Naive thymus-derived CD8-positive, alpha-beta T cell (primary cell): ENCODE measurements around the gene CFAP20DC. TPM values are rescaled to one million over a fixed set of nuclear protein-coding genes. Genes with fewer than 3 reads are reported as not detected.
"Not testable (repeated sequence)": the region's sequence is repeated elsewhere in the genome, so short reads cannot be mapped to it uniquely, and the experiment has no call there.

Experiments
- ATAC-seq, 2 donors: fragments of 150-1000 bp; cut with Tn5 transposase in 1 of 2; sonication (Bioruptor Pico), chemical (Tn5 transposase) in 1 of 2; 1 replicate in 1 of 2; 2 replicates in 1 of 2; pipeline ENCODE4 v1.10.0; 2021; ENCODE audit warnings: mild to moderate bottlenecking in 2 of 2, moderate library complexity in 2 of 2
- POLR2A ChIA-PET: fragments of 350-600 bp; sonication (Branson Sonifier 250); formaldehyde crosslinking; loops from one replicate; lab custom pipeline; 2021; ENCODE audit warnings: antibody characterized with exemption; lab: Charles Lee
- DNase-seq, 10 donors: peaks; one replicate each; pipeline versions ENCODE4 v3.0.0 to v3.0.0-alpha.2; 2020 to 2022
- H3K27ac Mint-ChIP-seq, 10 donors: one replicate each; pipeline ENCODE4 v1.8.0; 2020 to 2022; ENCODE audit warnings: mild to moderate bottlenecking in 10 of 10, mixed read lengths in 10 of 10, moderate library complexity in 4 of 10, inconsistent platforms in 1 of 10
- H3K27me3 Mint-ChIP-seq, 5 donors: one replicate each; pipeline ENCODE4 v1.8.0; 2021 to 2022; ENCODE audit warnings: mixed read lengths in 5 of 5
- H3K36me3 Mint-ChIP-seq, 3 donors: one replicate each; pipeline ENCODE4 v1.8.0; 2020 to 2022; ENCODE audit warnings: mixed read lengths in 3 of 3, mild to moderate bottlenecking in 2 of 3, inconsistent platforms in 1 of 3
- H3K4me1 Mint-ChIP-seq, 4 donors: one replicate each; pipeline ENCODE4 v1.8.0; 2021 to 2022; ENCODE audit warnings: mixed read lengths in 4 of 4
- H3K4me3 Mint-ChIP-seq, 10 donors: one replicate each; pipeline ENCODE4 v1.8.0; 2020 to 2022; ENCODE audit warnings: mild to moderate bottlenecking in 10 of 10, mixed read lengths in 10 of 10, moderate library complexity in 6 of 10, inconsistent platforms in 1 of 10
- H3K9me3 Mint-ChIP-seq, 9 donors: one replicate each; pipeline ENCODE4 v1.8.0; 2020 to 2022; ENCODE audit warnings: mixed read lengths in 9 of 9, mild to moderate bottlenecking in 3 of 9, inconsistent platforms in 1 of 9, moderate library complexity in 1 of 9
- polyA plus RNA-seq, 3 donors: library from polyadenylated mRNA; unstranded; fragments of 300-500 nt; fragmentation: Illumina TruSeq; gene quantifications; one replicate each; pipeline ENCODE4 v1.2.3, GENCODE V29; 2021
- total RNA-seq, 8 experiments: library from RNA in 2 of 8; stranded (reverse) in 2 of 8; gene quantifications; one replicate each; pipeline ENCODE4 v1.2.3 and lab custom pipeline; 2021 to 2026

The CFAP20DC gene
- total and polyA plus RNA-seq, 5 experiments from 2014 or later = 0.13 to 0.27 (median 0.19) TPM; not detected in 1

GRCh38 chr3:58948018-58948417, 101.8 kb downstream of the CFAP20DC start:
- ATAC-seq = no peak
- Mint-ChIP-seq H3K4me1 (peaks cover 0 to 18% (median 0%) of the 10 kb centered on the region in 4 donors), H3K36me3 (no peaks in the 10 kb centered on the region), H3K4me3 (no peak overlapping the region), H3K27ac (no peak overlapping the region), H3K9me3 (peaks cover 0 to 6% (median 0%) of the 10 kb centered on the region in 9 donors), H3K27me3 (peaks cover 0 to 7% (median 2%) of the 10 kb centered on the region in 5 donors)
- DNase-seq = no peak
- POLR2A ChIA-PET = no interaction called here

GRCh38 chr3:58946875-58947274, 103.0 kb downstream of the CFAP20DC start:
- ATAC-seq (no peak), DNase-seq (no peak)
- Mint-ChIP-seq H3K27me3 (peaks cover 0 to 7% (median 2%) of the 10 kb centered on the region in 5 donors), H3K27ac (no peak overlapping the region), H3K36me3 (no peaks in the 10 kb centered on the region), H3K4me1 (peaks cover 0 to 8% (median 0%) of the 10 kb centered on the region in 4 donors), H3K9me3 (peaks cover 0 to 6% (median 0%) of the 10 kb centered on the region in 9 donors), H3K4me3 (no peak overlapping the region)
- POLR2A ChIA-PET = no interaction called here

GRCh38 chr3:58938057-58938456, 111.8 kb downstream of the CFAP20DC start:
- Mint-ChIP-seq H3K9me3 (peaks cover 0 to 7% (median 2%) of the 10 kb centered on the region in 9 donors), H3K36me3 (no peaks in the 10 kb centered on the region), H3K27ac (no peak overlapping the region), H3K4me1 (no peaks in the 10 kb centered on the region), H3K27me3 (peaks cover 0 to 1% (median 0%) of the 10 kb centered on the region in 5 donors), H3K4me3 (no peak overlapping the region)
- ATAC-seq (no peak), DNase-seq (no peak)
- POLR2A ChIA-PET = no interaction called here

- no peak overlapping the region for H3K27ac Mint-ChIP-seq
- H3K36me3 Mint-ChIP-seq = no peaks in the 10 kb centered on the region
- H3K4me1 Mint-ChIP-seq = no peaks in the 10 kb centered on the region
- H3K9me3 Mint-ChIP-seq = peaks cover 0 to 13% (median 4%) of the 10 kb centered on the region in 9 donors
- POLR2A ChIA-PET = no interaction called here
- peaks cover 3 to 14% (median 5%) of the 10 kb centered on the region in 5 donors for H3K27me3 Mint-ChIP-seq
- DNase-seq (no peak), ATAC-seq (no peak)
- H3K4me3 Mint-ChIP-seq = no peak overlapping the region
Observed at GRCh38 chr3:58924578-58924977, 125.2 kb downstream of the CFAP20DC start.

GRCh38 chr3:58900386-58900785, 149.4 kb downstream of the CFAP20DC start:
- H3K4me1 Mint-ChIP-seq = peaks cover 0 to 35% (median 5%) of the 10 kb centered on the region in 4 donors
- no peak for DNase-seq
- peaks cover 0 to 24% (median 2%) of the 10 kb centered on the region in 5 donors for H3K27me3 Mint-ChIP-seq
- POLR2A ChIA-PET = no interaction called here
- no peak overlapping the region for H3K27ac Mint-ChIP-seq
- no peak overlapping the region for H3K4me3 Mint-ChIP-seq
- H3K36me3 Mint-ChIP-seq = peaks cover 0 to 8% (median 0%) of the 10 kb centered on the region in 3 donors
- H3K9me3 Mint-ChIP-seq = peaks cover 0 to 29% (median 11%) of the 10 kb centered on the region in 9 donors
- no peak for ATAC-seq

GRCh38 chr3:58899953-58900298, 149.9 kb downstream of the CFAP20DC start:
- Mint-ChIP-seq H3K27me3 (peaks cover 0 to 24% (median 0%) of the 10 kb centered on the region in 5 donors), H3K4me3 (peak overlapping the region in 1 of 10 donors; percentile 39), H3K9me3 (peaks cover 0 to 30% (median 13%) of the 10 kb centered on the region in 9 donors), H3K4me1 (peaks cover 0 to 35% (median 5%) of the 10 kb centered on the region in 4 donors), H3K36me3 (peaks cover 0 to 12% (median 0%) of the 10 kb centered on the region in 3 donors), H3K27ac (peak overlapping the region in 2 of 10 donors; percentile 40 to 64)
- no peak for DNase-seq
- ATAC-seq = no peak
- POLR2A ChIA-PET = no interaction called here

GRCh38 chr3:58899159-58899952, 150.5 kb downstream of the CFAP20DC start:
- POLR2A ChIA-PET = no interaction called here
- no peak for ATAC-seq
- Mint-ChIP-seq H3K27me3 (peaks cover 0 to 24% (median 0%) of the 10 kb centered on the region in 5 donors), H3K27ac (peak overlapping the region in 2 of 10 donors; percentile 40 to 64), H3K4me1 (peaks cover 0 to 35% (median 5%) of the 10 kb centered on the region in 4 donors), H3K9me3 (peaks cover 0 to 30% (median 16%) of the 10 kb centered on the region in 9 donors), H3K36me3 (peaks cover 0 to 12% (median 0%) of the 10 kb centered on the region in 3 donors), H3K4me3 (peak overlapping the region in 1 of 10 donors; percentile 39)
- DNase-seq = peak in 2 of 10 donors; percentile 1 to 9

- DNase-seq (no peak), ATAC-seq (no peak)
- Mint-ChIP-seq H3K4me3 (peak overlapping the region in 1 of 10 donors; percentile 37), H3K27me3 (peaks cover 0 to 24% (median 2%) of the 10 kb centered on the region in 5 donors), H3K27ac (peak overlapping the region in 1 of 10 donors; percentile 21), H3K36me3 (peaks cover 0 to 12% (median 0%) of the 10 kb centered on the region in 3 donors), H3K4me1 (peaks cover 0 to 35% (median 5%) of the 10 kb centered on the region in 4 donors), H3K9me3 (peaks cover 0 to 31% (median 20%) of the 10 kb centered on the region in 9 donors)
- POLR2A ChIA-PET = no interaction called here
Observed at GRCh38 chr3:58898513-58898912, 151.3 kb downstream of the CFAP20DC start.

- ATAC-seq (no peak), DNase-seq (no peak)
- POLR2A ChIA-PET = no interaction called here
- Mint-ChIP-seq H3K4me3 (no peak overlapping the region), H3K27ac (no peak overlapping the region), H3K36me3 (peaks cover 0 to 13% (median 0%) of the 10 kb centered on the region in 3 donors), H3K27me3 (peaks cover 0 to 24% (median 2%) of the 10 kb centered on the region in 5 donors), H3K9me3 (peaks cover 0 to 30% (median 16%) of the 10 kb centered on the region in 9 donors), H3K4me1 (peaks cover 0 to 35% (median 5%) of the 10 kb centered on the region in 4 donors)
Observed at GRCh38 chr3:58897646-58898045, 152.2 kb downstream of the CFAP20DC start.

GRCh38 chr3:58895678-58896077, 154.1 kb downstream of the CFAP20DC start:
- peaks cover 0 to 13% (median 2%) of the 10 kb centered on the region in 5 donors for H3K27me3 Mint-ChIP-seq
- H3K4me3 Mint-ChIP-seq, POLR2A ChIA-PET, ATAC-seq, H3K27ac Mint-ChIP-seq, DNase-seq: not testable (repeated sequence)
- peaks cover 0 to 35% (median 5%) of the 10 kb centered on the region in 4 donors for H3K4me1 Mint-ChIP-seq
- H3K9me3 Mint-ChIP-seq = peaks cover 0 to 40% (median 20%) of the 10 kb centered on the region in 9 donors
- H3K36me3 Mint-ChIP-seq = peaks cover 0 to 15% (median 0%) of the 10 kb centered on the region in 3 donors

- H3K9me3 Mint-ChIP-seq = peaks cover 0 to 40% (median 16%) of the 10 kb centered on the region in 9 donors
Observed at GRCh38 chr3:58892526-58892925, 157.3 kb downstream of the CFAP20DC start.

GRCh38 chr3:58888087-58888486, 161.7 kb downstream of the CFAP20DC start:
- H3K27ac Mint-ChIP-seq = no peak overlapping the region
- H3K36me3 Mint-ChIP-seq = peaks cover 0 to 4% (median 0%) of the 10 kb centered on the region in 3 donors
- POLR2A ChIA-PET = no interaction called here
- DNase-seq (no peak), ATAC-seq (no peak)
- H3K4me3 Mint-ChIP-seq = no peak overlapping the region
- H3K4me1 Mint-ChIP-seq = no peaks in the 10 kb centered on the region
- H3K27me3 Mint-ChIP-seq = peaks cover 0 to 7% (median 0%) of the 10 kb centered on the region in 5 donors
- H3K9me3 Mint-ChIP-seq = peaks cover 0 to 16% (median 2%) of the 10 kb centered on the region in 9 donors

More at GRCh38 chr3:58892526-58892925, 157.3 kb downstream of the CFAP20DC start:
- H3K36me3 Mint-ChIP-seq = peaks cover 0 to 15% (median 0%) of the 10 kb centered on the region in 3 donors
- H3K27ac Mint-ChIP-seq, ATAC-seq, POLR2A ChIA-PET, DNase-seq, H3K4me1 Mint-ChIP-seq, H3K4me3 Mint-ChIP-seq: not testable (repeated sequence)
- peaks cover 0 to 12% (median 0%) of the 10 kb centered on the region in 5 donors for H3K27me3 Mint-ChIP-seq

GRCh38 chr3:58884453-58884852, 165.4 kb downstream of the CFAP20DC start:
- Mint-ChIP-seq H3K27ac (no peak overlapping the region), H3K27me3 (peaks cover 0 to 4% (median 0%) of the 10 kb centered on the region in 5 donors), H3K9me3 (no peaks in the 10 kb centered on the region), H3K4me1 (no peaks in the 10 kb centered on the region), H3K36me3 (no peaks in the 10 kb centered on the region), H3K4me3 (no peak overlapping the region)
- ATAC-seq (no peak), DNase-seq (no peak)
- POLR2A ChIA-PET = no interaction called here
